ENCODE measurements around the gene ADORA3.

DNA sequence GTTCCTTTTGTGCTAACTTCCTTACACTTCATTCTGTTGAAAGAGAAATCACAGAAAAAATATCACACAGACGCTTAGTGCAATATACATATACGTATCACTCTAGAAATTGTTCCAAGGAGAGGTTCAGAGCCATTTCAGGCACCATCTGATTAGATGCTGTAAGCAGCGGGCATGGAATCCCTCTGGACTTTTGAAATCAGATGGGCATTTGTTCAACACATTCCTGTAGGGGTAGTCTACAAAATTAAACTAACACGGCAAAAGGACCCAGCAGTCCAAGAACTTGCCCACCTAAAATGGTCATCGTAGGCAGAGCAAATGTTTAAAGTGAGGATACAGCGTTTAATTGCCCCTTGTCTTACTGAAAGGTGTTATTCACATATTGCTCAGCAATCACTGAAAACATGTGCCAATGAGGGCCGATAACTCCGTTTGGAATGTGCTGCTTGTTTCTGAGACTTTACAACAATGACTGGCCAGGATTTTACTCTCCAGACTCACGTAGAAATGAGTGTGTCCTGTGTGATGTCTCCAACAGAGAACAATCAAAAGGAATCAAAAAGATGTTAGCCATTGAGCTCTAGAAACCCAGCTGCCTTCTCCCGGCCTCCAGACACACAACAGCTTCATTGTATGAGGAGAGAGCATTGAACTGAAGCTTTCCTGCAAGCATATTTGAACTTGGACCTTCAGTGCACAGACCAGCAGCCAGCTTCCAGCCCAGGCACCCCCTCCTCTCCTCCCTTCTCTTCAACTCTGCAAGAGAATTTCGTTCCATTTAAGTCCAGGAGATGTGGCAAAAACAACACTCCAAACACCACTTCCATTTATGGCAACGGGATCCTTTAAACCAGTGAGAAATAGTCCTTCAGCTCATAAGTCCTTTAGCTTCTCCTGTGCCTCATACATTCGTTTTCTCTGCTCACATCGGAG lies 32.1 kb upstream of the ADORA3 start:
- TF ChIP-seq, protein P1, sequence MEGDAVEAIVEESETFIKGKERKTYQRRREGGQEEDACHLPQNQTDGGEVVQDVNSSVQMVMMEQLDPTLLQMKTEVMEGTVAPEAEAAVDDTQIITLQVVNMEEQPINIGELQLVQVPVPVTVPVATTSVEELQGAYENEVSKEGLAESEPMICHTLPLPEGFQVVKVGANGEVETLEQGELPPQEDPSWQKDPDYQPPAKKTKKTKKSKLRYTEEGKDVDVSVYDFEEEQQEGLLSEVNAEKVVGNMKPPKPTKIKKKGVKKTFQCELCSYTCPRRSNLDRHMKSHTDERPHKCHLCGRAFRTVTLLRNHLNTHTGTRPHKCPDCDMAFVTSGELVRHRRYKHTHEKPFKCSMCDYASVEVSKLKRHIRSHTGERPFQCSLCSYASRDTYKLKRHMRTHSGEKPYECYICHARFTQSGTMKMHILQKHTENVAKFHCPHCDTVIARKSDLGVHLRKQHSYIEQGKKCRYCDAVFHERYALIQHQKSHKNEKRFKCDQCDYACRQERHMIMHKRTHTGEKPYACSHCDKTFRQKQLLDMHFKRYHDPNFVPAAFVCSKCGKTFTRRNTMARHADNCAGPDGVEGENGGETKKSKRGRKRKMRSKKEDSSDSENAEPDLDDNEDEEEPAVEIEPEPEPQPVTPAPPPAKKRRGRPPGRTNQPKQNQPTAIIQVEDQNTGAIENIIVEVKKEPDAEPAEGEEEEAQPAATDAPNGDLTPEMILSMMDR (IDR thresholded peaks at IDR 0.05), result no peak
- TF ChIP-seq POLR2A (IDR thresholded peaks at IDR 0.05), result no peak
